Putamen (tissue), 1 donor: ENCODE results near the gene ZNF267.
A peak's percentile ranks its signal among the peaks of the same experiment; 100 is the strongest.
"Not testable (repeated sequence)": the region's sequence is repeated elsewhere in the genome, so short reads cannot be mapped to it uniquely, and the experiment has no call there.

ENCODE experiments used
- DNase-seq: peaks from one replicate; pipeline ENCODE4 v3.0.0-alpha.2; 2016; ENCODE audit warnings: low spot score

ZNF267 gene

GRCh38 chr16:31879937-31880321 lies 6.3 kb downstream of the ZNF267 start:
- no peak for DNase-seq

GRCh38 chr16:31880322-31880979 lies 6.8 kb downstream of the ZNF267 start:
- DNase-seq, result peak; percentile 62

- no peak for DNase-seq
Observed at GRCh38 chr16:31886227-31886626, 12.6 kb downstream of the ZNF267 start.

GRCh38 chr16:31888735-31889134 lies 15.1 kb downstream of the ZNF267 start:
- DNase-seq, result no peak

- DNase-seq, result not testable (repeated sequence)
Observed at GRCh38 chr16:31892111-31892510, 18.5 kb downstream of the ZNF267 start.

GRCh38 chr16:31893824-31894223 lies 20.2 kb downstream of the ZNF267 start:
- DNase-seq, result no peak

- DNase-seq, result no peak
Observed at GRCh38 chr16:31897283-31897682, 23.7 kb downstream of the ZNF267 start.

- no peak for DNase-seq
Observed at GRCh38 chr16:31899505-31899904, 25.9 kb downstream of the ZNF267 start.

- DNase-seq, result not testable (repeated sequence)
Observed at GRCh38 chr16:31904571-31904970, 31.0 kb downstream of the ZNF267 start.

GRCh38 chr16:31913668-31914067 lies 40.1 kb downstream of the ZNF267 start:
- DNase-seq, result no peak

GRCh38 chr16:31916056-31916488 lies 42.5 kb downstream of the ZNF267 start:
- no peak for DNase-seq

GRCh38 chr16:31920373-31920772 lies 46.8 kb downstream of the ZNF267 start:
- no peak for DNase-seq

GRCh38 chr16:31951806-31952205 lies 78.2 kb downstream of the ZNF267 start:
- DNase-seq, result not testable (repeated sequence)

- not testable (repeated sequence) for DNase-seq
Observed at GRCh38 chr16:31952206-31952605, 78.6 kb downstream of the ZNF267 start.

- not testable (repeated sequence) for DNase-seq
Observed at GRCh38 chr16:31956221-31956620, 82.6 kb downstream of the ZNF267 start.

- not testable (repeated sequence) for DNase-seq
Observed at GRCh38 chr16:31960186-31960910, 86.7 kb downstream of the ZNF267 start.
